ENCODE data around the gene CEMIP2.

Gene CEMIP2

DNA sequence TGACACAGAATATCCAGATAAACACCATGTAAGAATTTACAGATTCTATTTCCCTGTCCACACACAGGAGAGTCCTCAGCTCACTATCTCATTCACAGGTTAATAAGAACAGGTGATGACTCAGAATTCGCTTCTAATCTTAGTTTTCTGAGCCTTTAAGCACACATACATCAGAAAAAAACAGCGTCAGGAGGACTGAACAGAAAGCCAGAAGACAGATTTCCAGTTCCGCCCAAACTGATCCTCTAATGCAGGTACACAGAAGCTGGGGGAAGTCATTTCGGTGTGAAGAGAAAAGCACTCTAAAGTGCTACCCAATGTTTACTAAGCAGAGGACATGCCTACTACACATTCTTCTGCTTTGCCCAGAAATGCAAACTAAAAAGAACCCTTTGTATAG, 1.6 kb downstream of the CEMIP2 start:
- H3K79me2 ChIP-seq (ENCODE audit: insufficient read depth, low read depth) = no peaks in the 10 kb centered on the region
- no peak overlapping the region for H3K4me3 ChIP-seq (IDR thresholded peaks at IDR 0.05; ENCODE audit: insufficient read depth, low read depth, low read length)
- H2AFZ ChIP-seq (ENCODE audit: low read depth) = no peak overlapping the region
- H3K4me1 ChIP-seq (ENCODE audit: low read depth, poor library complexity, severe bottlenecking) = peaks cover 10% of the 10 kb centered on the region
- no peaks in the 10 kb centered on the region for H3K36me3 ChIP-seq (ENCODE audit: insufficient read depth)
- no peak overlapping the region for H3K27ac ChIP-seq
- TF ChIP-seq, protein P1, sequence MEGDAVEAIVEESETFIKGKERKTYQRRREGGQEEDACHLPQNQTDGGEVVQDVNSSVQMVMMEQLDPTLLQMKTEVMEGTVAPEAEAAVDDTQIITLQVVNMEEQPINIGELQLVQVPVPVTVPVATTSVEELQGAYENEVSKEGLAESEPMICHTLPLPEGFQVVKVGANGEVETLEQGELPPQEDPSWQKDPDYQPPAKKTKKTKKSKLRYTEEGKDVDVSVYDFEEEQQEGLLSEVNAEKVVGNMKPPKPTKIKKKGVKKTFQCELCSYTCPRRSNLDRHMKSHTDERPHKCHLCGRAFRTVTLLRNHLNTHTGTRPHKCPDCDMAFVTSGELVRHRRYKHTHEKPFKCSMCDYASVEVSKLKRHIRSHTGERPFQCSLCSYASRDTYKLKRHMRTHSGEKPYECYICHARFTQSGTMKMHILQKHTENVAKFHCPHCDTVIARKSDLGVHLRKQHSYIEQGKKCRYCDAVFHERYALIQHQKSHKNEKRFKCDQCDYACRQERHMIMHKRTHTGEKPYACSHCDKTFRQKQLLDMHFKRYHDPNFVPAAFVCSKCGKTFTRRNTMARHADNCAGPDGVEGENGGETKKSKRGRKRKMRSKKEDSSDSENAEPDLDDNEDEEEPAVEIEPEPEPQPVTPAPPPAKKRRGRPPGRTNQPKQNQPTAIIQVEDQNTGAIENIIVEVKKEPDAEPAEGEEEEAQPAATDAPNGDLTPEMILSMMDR (conservative IDR thresholded peaks at IDR 0.05; ENCODE audit: low read depth, low read length) = no peak
- no peak overlapping the region for H3K9ac ChIP-seq
- H4K20me1 ChIP-seq (ENCODE audit: insufficient read depth) = no peaks in the 10 kb centered on the region
- no peaks in the 10 kb centered on the region for H3K27me3 ChIP-seq (ENCODE audit: insufficient read depth, low read depth)
- H3K4me2 ChIP-seq = no peak overlapping the region

DNA sequence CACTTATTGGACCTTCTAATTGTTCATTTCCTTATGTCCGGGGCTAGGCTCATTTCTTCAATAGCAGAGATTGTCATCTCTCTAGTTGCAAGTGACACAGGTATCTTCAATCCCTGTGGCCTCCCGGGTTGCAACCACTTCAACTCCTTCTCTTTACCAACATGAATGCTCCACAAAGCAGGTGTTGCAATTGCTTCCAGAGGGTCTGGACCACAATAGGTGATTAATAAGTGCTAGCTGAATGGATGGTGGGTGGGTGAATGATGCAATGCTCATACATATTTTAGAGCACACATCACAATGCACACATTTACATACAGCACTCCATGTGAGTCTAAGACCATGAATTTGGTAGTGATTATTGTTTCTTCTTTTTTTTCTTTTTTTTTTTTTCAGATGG, 2.6 kb downstream of the CEMIP2 start:
- no peak overlapping the region for H3K27ac ChIP-seq
- no peaks in the 10 kb centered on the region for H4K20me1 ChIP-seq (ENCODE audit: insufficient read depth)
- no peak overlapping the region for H3K4me3 ChIP-seq (IDR thresholded peaks at IDR 0.05; ENCODE audit: insufficient read depth, low read depth, low read length)
- H3K27me3 ChIP-seq (ENCODE audit: insufficient read depth, low read depth) = no peaks in the 10 kb centered on the region
- H3K9ac ChIP-seq = no peak overlapping the region
- H3K79me2 ChIP-seq (ENCODE audit: insufficient read depth, low read depth) = no peaks in the 10 kb centered on the region
- TF ChIP-seq, protein P1 (conservative IDR thresholded peaks at IDR 0.05; ENCODE audit: low read depth, low read length) = no peak
- no peak overlapping the region for H3K4me2 ChIP-seq
- no peaks in the 10 kb centered on the region for H3K36me3 ChIP-seq (ENCODE audit: insufficient read depth)
- H2AFZ ChIP-seq (ENCODE audit: low read depth) = no peak overlapping the region
- H3K4me1 ChIP-seq (ENCODE audit: low read depth, poor library complexity, severe bottlenecking) = peaks cover 10% of the 10 kb centered on the region

DNA sequence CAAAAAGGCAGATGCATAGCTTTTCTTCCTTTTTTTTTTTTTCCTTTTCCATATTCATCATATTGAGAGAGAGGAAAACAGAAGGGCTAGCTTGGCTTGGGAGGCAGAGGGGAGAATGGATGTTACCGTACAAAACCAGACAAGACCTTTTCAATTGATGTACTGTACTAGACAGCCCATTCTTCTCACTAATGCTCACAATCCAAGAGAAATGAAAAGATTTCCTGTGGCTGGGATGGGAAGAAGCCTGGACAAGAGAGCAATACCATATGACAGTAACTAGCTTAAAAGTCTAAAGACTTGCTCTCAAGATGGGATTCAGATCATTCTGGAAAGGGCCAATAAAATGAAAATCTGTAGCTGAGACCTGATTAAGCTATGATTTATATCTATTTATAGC, 3.4 kb downstream of the CEMIP2 start:
- Histone ChIP-seq H3K27me3 (ENCODE audit: insufficient read depth, low read depth) (no peaks in the 10 kb centered on the region), H3K4me1 (ENCODE audit: low read depth, poor library complexity, severe bottlenecking) (peaks cover 7% of the 10 kb centered on the region), H3K9ac (no peak overlapping the region), H3K79me2 (ENCODE audit: insufficient read depth, low read depth) (no peaks in the 10 kb centered on the region), H3K4me3 (IDR thresholded peaks at IDR 0.05; ENCODE audit: insufficient read depth, low read depth, low read length) (no peak overlapping the region), H3K4me2 (no peak overlapping the region), H2AFZ (ENCODE audit: low read depth) (no peak overlapping the region), H4K20me1 (ENCODE audit: insufficient read depth) (no peaks in the 10 kb centered on the region), H3K27ac (no peak overlapping the region), H3K36me3 (ENCODE audit: insufficient read depth) (no peaks in the 10 kb centered on the region)
- TF ChIP-seq, protein P1 (conservative IDR thresholded peaks at IDR 0.05; ENCODE audit: low read depth, low read length) = no peak

DNA sequence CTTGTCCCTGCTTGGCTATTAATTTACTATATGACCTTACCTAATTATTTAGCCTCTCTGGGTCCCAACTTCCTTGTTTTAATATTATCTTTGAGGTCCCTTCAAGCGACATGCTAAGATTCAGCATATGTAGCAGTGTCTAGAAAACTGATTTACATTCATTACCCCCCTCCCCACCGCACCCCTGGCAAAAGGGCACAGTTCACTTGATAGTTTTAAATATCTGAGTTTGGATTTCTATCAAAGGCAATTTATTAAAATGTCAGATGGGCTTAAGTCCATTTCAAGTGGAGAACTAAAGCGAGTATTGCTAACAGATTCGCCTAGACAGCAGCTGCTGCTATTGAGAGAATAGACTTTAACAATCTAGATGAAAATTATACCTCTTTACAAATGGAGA, 3.9 kb downstream of the CEMIP2 start:
- Histone ChIP-seq H3K27ac (no peak overlapping the region), H4K20me1 (ENCODE audit: insufficient read depth) (no peaks in the 10 kb centered on the region), H2AFZ (ENCODE audit: low read depth) (no peak overlapping the region), H3K9ac (no peak overlapping the region), H3K4me1 (ENCODE audit: low read depth, poor library complexity, severe bottlenecking) (peaks cover 4% of the 10 kb centered on the region), H3K79me2 (ENCODE audit: insufficient read depth, low read depth) (no peaks in the 10 kb centered on the region), H3K4me2 (no peak overlapping the region), H3K27me3 (ENCODE audit: insufficient read depth, low read depth) (no peaks in the 10 kb centered on the region), H3K4me3 (IDR thresholded peaks at IDR 0.05; ENCODE audit: insufficient read depth, low read depth, low read length) (no peak overlapping the region), H3K36me3 (ENCODE audit: insufficient read depth) (no peaks in the 10 kb centered on the region)
- TF ChIP-seq, protein P1 (conservative IDR thresholded peaks at IDR 0.05; ENCODE audit: low read depth, low read length) = no peak
